Measurements from ENCODE around the gene ABCF2.

GRCh38 chr7:151166629-151167196, 60.3 kb downstream of the ABCF2 start:
- TF ChIP-seq, protein P1, sequence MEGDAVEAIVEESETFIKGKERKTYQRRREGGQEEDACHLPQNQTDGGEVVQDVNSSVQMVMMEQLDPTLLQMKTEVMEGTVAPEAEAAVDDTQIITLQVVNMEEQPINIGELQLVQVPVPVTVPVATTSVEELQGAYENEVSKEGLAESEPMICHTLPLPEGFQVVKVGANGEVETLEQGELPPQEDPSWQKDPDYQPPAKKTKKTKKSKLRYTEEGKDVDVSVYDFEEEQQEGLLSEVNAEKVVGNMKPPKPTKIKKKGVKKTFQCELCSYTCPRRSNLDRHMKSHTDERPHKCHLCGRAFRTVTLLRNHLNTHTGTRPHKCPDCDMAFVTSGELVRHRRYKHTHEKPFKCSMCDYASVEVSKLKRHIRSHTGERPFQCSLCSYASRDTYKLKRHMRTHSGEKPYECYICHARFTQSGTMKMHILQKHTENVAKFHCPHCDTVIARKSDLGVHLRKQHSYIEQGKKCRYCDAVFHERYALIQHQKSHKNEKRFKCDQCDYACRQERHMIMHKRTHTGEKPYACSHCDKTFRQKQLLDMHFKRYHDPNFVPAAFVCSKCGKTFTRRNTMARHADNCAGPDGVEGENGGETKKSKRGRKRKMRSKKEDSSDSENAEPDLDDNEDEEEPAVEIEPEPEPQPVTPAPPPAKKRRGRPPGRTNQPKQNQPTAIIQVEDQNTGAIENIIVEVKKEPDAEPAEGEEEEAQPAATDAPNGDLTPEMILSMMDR (IDR thresholded peaks at IDR 0.05) = no peak
- no peak for TF ChIP-seq POLR2A (IDR thresholded peaks at IDR 0.05)

Measured in upper lobe of left lung (tissue), 4 donors.